K562 (cell line): ENCODE measurements around the gene SERPINE1. TPM values are rescaled to one million over a fixed set of nuclear protein-coding genes. Genes with fewer than 3 reads are reported as not detected.

Experiments
- ARID1B ChIP-seq: fragments of 450-650 bp; IDR thresholded peaks from 2 replicates; pipeline ENCODE4 v1.6.1; 2016; ENCODE audit warnings: antibody characterized with exemption, mild to moderate bottlenecking, inconsistent platforms
- BCL6 ChIP-seq: fragments of 250-450 bp; sonication (Bioruptor Pico); IDR thresholded peaks from 2 replicates; pipeline ENCODE4 v1.4.0; 2020
- CCAR2 ChIP-seq: fragments of 200-400 bp; formaldehyde crosslinking; IDR thresholded peaks from 2 replicates; pipeline ENCODE4 v1.6.1; 2017; ENCODE audit warnings: mild to moderate bottlenecking, low read depth, low read length
- EGR1 ChIP-seq: fragments of 450-650 bp; conservative IDR thresholded peaks from 2 replicates; pipeline ENCODE4 v1.6.1; 2017; ENCODE audit warnings: mild to moderate bottlenecking
- EHMT2 ChIP-seq: fragments of 450-650 bp; IDR thresholded peaks from 2 replicates; pipeline ENCODE4 v1.6.1; 2018; ENCODE audit warnings: antibody characterized with exemption
- ELK3 ChIP-seq: fragments of 450-650 bp; formaldehyde crosslinking; IDR thresholded peaks from 2 replicates; pipeline ENCODE4 v1.4.0; 2020; ENCODE audit warnings: mild to moderate bottlenecking
- ETV5 ChIP-seq: sonication (generic); formaldehyde crosslinking; IDR thresholded peaks from 2 replicates; pipeline ENCODE4 v1.4.0; 2020; ENCODE audit warnings: low read depth, mild to moderate bottlenecking, missing genetic modification reagents
- ETV6 ChIP-seq, 3 experiments: fragments of 150-350 bp in 1 of 3; sonication (generic) in 1 of 3; formaldehyde crosslinking in 1 of 3; IDR thresholded peaks; 2 replicates each; pipeline versions ENCODE4 v1.6.1 to v1.8.0; 2014 to 2022; ENCODE audit warnings: borderline replicate concordance in 2 of 3, low read depth in 2 of 3, antibody characterized with exemption in 1 of 3, low read length in 1 of 3, mild to moderate bottlenecking in 1 of 3, missing genetic modification reagents in 1 of 3
- HES1 ChIP-seq: fragments of 450-650 bp; IDR thresholded peaks from 2 replicates; pipeline ENCODE4 v1.6.1; 2016; ENCODE audit warnings: low read depth, mild to moderate bottlenecking, moderate library complexity
- KAT7 ChIP-seq: sonication (generic); formaldehyde crosslinking; IDR thresholded peaks from 2 replicates; pipeline ENCODE4 v1.8.0; 2022; ENCODE audit warnings: missing genetic modification reagents, mild to moderate bottlenecking, borderline replicate concordance
- OTX1 ChIP-seq: fragments of 450-650 bp; formaldehyde crosslinking; IDR thresholded peaks from 2 replicates; pipeline ENCODE4 v1.4.0; 2022; ENCODE audit warnings: mild to moderate bottlenecking
- RBM34 ChIP-seq: fragments of 200-400 bp; formaldehyde crosslinking; IDR thresholded peaks from 2 replicates; pipeline ENCODE4 v1.6.1; 2018; ENCODE audit warnings: low read length, borderline replicate concordance; ENCODE audit not compliant: insufficient read depth
- RFX7 ChIP-seq: fragments of 250-450 bp; sonication (Bioruptor Pico); IDR thresholded peaks from 2 replicates; pipeline ENCODE4 v1.5.1; 2021; ENCODE audit warnings: mild to moderate bottlenecking
- SAFB ChIP-seq: fragments of 200-400 bp; formaldehyde crosslinking; IDR thresholded peaks from 2 replicates; pipeline ENCODE4 v1.6.1; 2017; ENCODE audit warnings: low read depth, low read length, borderline replicate concordance
- SAP30 ChIP-seq: fragments of 200-600 bp; sonication (generic); IDR thresholded peaks from 2 replicates; pipeline ENCODE4 v1.6.1; 2012; ENCODE audit warnings: borderline replicate concordance, low read depth, mild to moderate bottlenecking, moderate library complexity, low read length, control low read depth, inconsistent platforms; ENCODE audit not compliant: insufficient read depth, poor library complexity, severe bottlenecking
- SIX5 ChIP-seq, 2 experiments: IDR thresholded peaks; 2 replicates each; pipeline ENCODE4 v1.6.1; 2011; ENCODE audit warnings: low read length in 2 of 2, borderline replicate concordance in 1 of 2, low read depth in 1 of 2, mild to moderate bottlenecking in 1 of 2, moderate library complexity in 1 of 2; ENCODE audit not compliant: insufficient read depth in 1 of 2
- USF2 ChIP-seq: sonication (generic); formaldehyde crosslinking; IDR thresholded peaks from 2 replicates; pipeline ENCODE4 v1.5.0; 2020; ENCODE audit warnings: missing genetic modification reagents
- YBX1 ChIP-seq: fragments of 450-650 bp; IDR thresholded peaks from 2 replicates; pipeline ENCODE4 v1.7.1; 2016; ENCODE audit warnings: mild to moderate bottlenecking
- ZBTB12 ChIP-seq: fragments of 250-450 bp; sonication (Bioruptor Pico); IDR thresholded peaks from 2 replicates; pipeline ENCODE4 v1.4.0; 2020
- ZNF174 ChIP-seq: fragments of 250-450 bp; sonication (Bioruptor Pico); IDR thresholded peaks from 2 replicates; pipeline ENCODE4 v1.4.0; 2020; ENCODE audit warnings: mild to moderate bottlenecking
- ZNF253 ChIP-seq: fragments of 250-450 bp; sonication (Bioruptor Pico); conservative IDR thresholded peaks from 2 replicates; pipeline ENCODE4 v1.6.1; 2021; ENCODE audit warnings: mild to moderate bottlenecking
- ZNF512 ChIP-seq: IDR thresholded peaks from 2 replicates; pipeline ENCODE4 v1.6.1; 2016; ENCODE audit warnings: missing genetic modification characterization, missing compliant biosample characterization
- polyA plus RNA-seq, 8 experiments: library from polyadenylated mRNA; depleted of rRNA in 4 of 8; stranded (reverse) in 5 of 8; unstranded in 3 of 8; fragments of >200 nt; fragmentation: Nextera tagmentation in 2 of 8; fragmentation: Illumina TruSeq in 1 of 8; extraction: Ambion mirVana in 2 of 8; extraction: Trizol in 1 of 8; gene quantifications; 2 replicates each; pipeline versions ENCODE4 v1.2.1 to v1.2.3, GENCODE V29; 2011 to 2014; ENCODE audit warnings: inconsistent platforms in 1 of 8, missing spikeins in 1 of 8
- total RNA-seq, 7 experiments: library from RNA; depleted of rRNA in 6 of 7; stranded (reverse); fragments of >200 nt in 6 of 7; fragmentation: Illumina TruSeq in 2 of 7; extraction: Trizol in 2 of 7; gene quantifications; 2 replicates each; pipeline versions ENCODE4 v1.2.1 to v1.2.3, GENCODE V29; 2011 to 2021; ENCODE audit warnings: low replicate concordance in 1 of 7

Gene SERPINE1
- total and polyA plus RNA-seq, 9 of the 15 experiments (the other 6 are each of a cell fraction or from before 2014, with no cell fraction given), result 0.22 to 4.8 (median 0.91) TPM

- TF ChIP-seq ZNF512 (tag) (peak; percentile 89), ZNF174 (CRISPR knock-in tag) (no peak), ARID1B (peak; percentile 75), ETV5 (CRISPR knock-in tag) (peak; percentile 63; the same call in 1 of the 2 replicates), YBX1 (no peak), ZBTB12 (no peak), ZNF253 (CRISPR knock-in tag) (no peak), CCAR2 (no peak), USF2 (CRISPR knock-in tag) (no peak), BCL6 (CRISPR knock-in tag) (no peak), OTX1 (CRISPR knock-in tag) (peak; percentile 82; the same call in 1 of the 2 replicates), HES1 (no peak), ELK3 (CRISPR knock-in tag) (no peak), EGR1 (no peak), SIX5 (IDR thresholded peaks at IDR 0.05; ENCODE audit: borderline replicate concordance in 1 of 2, insufficient read depth in 1 of 2, low read depth in 1 of 2, low read length in 2 of 2) (no peak), RBM34 (no peak), EHMT2 (no peak), RFX7 (CRISPR knock-in tag) (no peak), SAFB (no peak), SAP30 (no peak), KAT7 (CRISPR knock-in tag) (no peak), ETV6 (IDR thresholded peaks at IDR 0.05; ENCODE audit: borderline replicate concordance in 1 of 2, low read depth in 2 of 2, low read length in 1 of 2) (no peak), ETV6 (CRISPR knock-in tag; IDR thresholded peaks at IDR 0.05; ENCODE audit: borderline replicate concordance) (no peak)
Observed at GRCh38 chr7:101121991-101122932, 4.6 kb upstream of the SERPINE1 start (continued).
